ENCODE results near the gene PHETA1. TPM values are rescaled to one million over a fixed set of nuclear protein-coding genes. Genes with fewer than 3 reads are reported as not detected.
"Not testable (repeated sequence)": the region's sequence is repeated elsewhere in the genome, so short reads cannot be mapped to it uniquely, and the experiment has no call there.

PHETA1 gene
- total RNA-seq, 1 donor from 2014 or later: 14.9 TPM

DNA sequence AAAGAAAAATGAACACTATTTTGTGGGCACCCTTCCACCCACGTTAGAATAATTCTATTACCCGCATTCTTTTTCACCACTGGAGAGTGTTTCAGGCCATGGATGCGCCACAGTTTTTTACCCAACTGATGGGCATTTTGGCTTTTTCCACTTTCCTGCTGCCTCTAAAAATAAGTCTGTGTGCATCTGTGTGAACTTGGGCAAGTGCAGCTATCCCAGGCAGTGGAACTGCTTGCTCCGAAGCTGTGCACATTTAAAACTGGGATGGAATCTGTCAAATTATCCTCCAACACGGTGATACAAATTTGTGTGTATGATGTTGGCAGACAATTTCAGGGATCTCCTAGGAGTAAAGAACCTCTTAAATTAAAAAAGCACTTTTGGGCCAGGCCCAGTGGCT lies 31.5 kb downstream of the PHETA1 start:
- no peak overlapping the region for H3K27ac ChIP-seq (ENCODE audit: low read depth, low read length)
- no peak overlapping the region for H3K9ac ChIP-seq (ENCODE audit: low read length)
- H3K36me3 ChIP-seq (ENCODE audit: insufficient read depth, low read length): no peaks in the 10 kb centered on the region
- no peaks in the 10 kb centered on the region for H4K20me1 ChIP-seq (ENCODE audit: insufficient read depth, low read length)
- FAIRE-seq: no peak
- H3K4me3 ChIP-seq (ENCODE audit: insufficient read depth, low read depth, low read length): no peak overlapping the region
- Mint-ChIP-seq H3K9me3 (ENCODE audit: unreplicated experiment) (no peaks in the 10 kb centered on the region), H3K27me3 (ENCODE audit: low read depth, unreplicated experiment) (peaks cover 5% of the 10 kb centered on the region), H3K36me3 (ENCODE audit: low read depth, unreplicated experiment) (no peaks in the 10 kb centered on the region), H3K4me3 (ENCODE audit: unreplicated experiment) (no peak overlapping the region), H3K27ac (ENCODE audit: unreplicated experiment) (no peak overlapping the region), H3K4me1 (ENCODE audit: low read depth, unreplicated experiment) (no peaks in the 10 kb centered on the region)
- H3K4me2 ChIP-seq (ENCODE audit: low read length): no peak overlapping the region
- TF ChIP-seq, protein P1, sequence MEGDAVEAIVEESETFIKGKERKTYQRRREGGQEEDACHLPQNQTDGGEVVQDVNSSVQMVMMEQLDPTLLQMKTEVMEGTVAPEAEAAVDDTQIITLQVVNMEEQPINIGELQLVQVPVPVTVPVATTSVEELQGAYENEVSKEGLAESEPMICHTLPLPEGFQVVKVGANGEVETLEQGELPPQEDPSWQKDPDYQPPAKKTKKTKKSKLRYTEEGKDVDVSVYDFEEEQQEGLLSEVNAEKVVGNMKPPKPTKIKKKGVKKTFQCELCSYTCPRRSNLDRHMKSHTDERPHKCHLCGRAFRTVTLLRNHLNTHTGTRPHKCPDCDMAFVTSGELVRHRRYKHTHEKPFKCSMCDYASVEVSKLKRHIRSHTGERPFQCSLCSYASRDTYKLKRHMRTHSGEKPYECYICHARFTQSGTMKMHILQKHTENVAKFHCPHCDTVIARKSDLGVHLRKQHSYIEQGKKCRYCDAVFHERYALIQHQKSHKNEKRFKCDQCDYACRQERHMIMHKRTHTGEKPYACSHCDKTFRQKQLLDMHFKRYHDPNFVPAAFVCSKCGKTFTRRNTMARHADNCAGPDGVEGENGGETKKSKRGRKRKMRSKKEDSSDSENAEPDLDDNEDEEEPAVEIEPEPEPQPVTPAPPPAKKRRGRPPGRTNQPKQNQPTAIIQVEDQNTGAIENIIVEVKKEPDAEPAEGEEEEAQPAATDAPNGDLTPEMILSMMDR (IDR thresholded peaks at IDR 0.05; ENCODE audit: insufficient read depth, low read depth, low read length): no peak
- TF ChIP-seq EZH2 (IDR thresholded peaks at IDR 0.05; ENCODE audit: insufficient read depth, low read length): no peak
- H3K9me3 ChIP-seq (ENCODE audit: insufficient read depth, low read depth, low read length): no peaks in the 10 kb centered on the region
- H3K27me3 ChIP-seq (ENCODE audit: insufficient read depth, low read length): peaks cover 7% of the 10 kb centered on the region
- no peaks in the 10 kb centered on the region for H3K4me1 ChIP-seq (ENCODE audit: insufficient read depth, low read length)
- no peaks in the 10 kb centered on the region for H3K79me2 ChIP-seq (ENCODE audit: insufficient read depth, low read length)
- H2AFZ ChIP-seq (ENCODE audit: low read depth, low read length): no peak overlapping the region
- DNase-seq (ENCODE audit: low read depth): no peak

- H3K79me2 ChIP-seq (ENCODE audit: insufficient read depth, low read length); H3K36me3 ChIP-seq (ENCODE audit: insufficient read depth, low read length); H3K27me3 Mint-ChIP-seq (ENCODE audit: low read depth, unreplicated experiment); H3K4me2 ChIP-seq (ENCODE audit: low read length); FAIRE-seq; H3K4me3 Mint-ChIP-seq (ENCODE audit: unreplicated experiment); H4K20me1 ChIP-seq (ENCODE audit: insufficient read depth, low read length); H3K27ac Mint-ChIP-seq (ENCODE audit: unreplicated experiment); H2AFZ ChIP-seq (ENCODE audit: low read depth, low read length); H3K27ac ChIP-seq (ENCODE audit: low read depth, low read length); DNase-seq (ENCODE audit: low read depth); H3K27me3 ChIP-seq (ENCODE audit: insufficient read depth, low read length); H3K4me3 ChIP-seq (ENCODE audit: insufficient read depth, low read depth, low read length); H3K9me3 ChIP-seq (ENCODE audit: insufficient read depth, low read depth, low read length); H3K4me1 Mint-ChIP-seq (ENCODE audit: low read depth, unreplicated experiment); H3K4me1 ChIP-seq (ENCODE audit: insufficient read depth, low read length); H3K36me3 Mint-ChIP-seq (ENCODE audit: low read depth, unreplicated experiment); H3K9ac ChIP-seq (ENCODE audit: low read length); H3K9me3 Mint-ChIP-seq (ENCODE audit: unreplicated experiment): not testable (repeated sequence)
Observed at GRCh38 chr12:111336411-111336810, 32.5 kb downstream of the PHETA1 start.

DNA sequence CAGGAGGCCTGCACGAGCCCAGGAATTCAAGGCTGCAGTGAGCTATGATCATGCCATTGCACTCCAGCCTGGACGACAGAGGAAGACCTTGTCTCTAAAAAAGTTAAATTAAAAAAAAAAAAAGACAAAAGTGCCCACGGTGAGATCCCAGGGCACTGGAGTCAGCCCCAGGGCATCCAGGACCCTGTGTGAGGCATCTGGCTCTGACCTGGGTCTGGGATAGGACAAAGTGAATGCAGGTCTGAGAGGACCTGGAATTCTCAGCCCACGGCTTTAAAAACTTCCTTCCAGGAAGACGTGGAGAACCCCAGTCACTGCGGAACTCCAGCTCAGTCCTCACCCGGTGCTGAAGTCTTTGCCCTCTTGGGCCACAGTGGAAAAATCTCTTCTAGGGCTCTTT lies 33.1 kb downstream of the PHETA1 start:
- no peak overlapping the region for H3K4me3 Mint-ChIP-seq (ENCODE audit: unreplicated experiment)
- H3K27ac Mint-ChIP-seq (ENCODE audit: unreplicated experiment): no peak overlapping the region
- no peaks in the 10 kb centered on the region for H4K20me1 ChIP-seq (ENCODE audit: insufficient read depth, low read length)
- TF ChIP-seq EZH2 (IDR thresholded peaks at IDR 0.05; ENCODE audit: insufficient read depth, low read length): no peak
- H3K4me2 ChIP-seq (ENCODE audit: low read length): no peak overlapping the region
- no peak overlapping the region for H3K4me3 ChIP-seq (ENCODE audit: insufficient read depth, low read depth, low read length)
- H3K9ac ChIP-seq (ENCODE audit: low read length): no peak overlapping the region
- H3K9me3 ChIP-seq (ENCODE audit: insufficient read depth, low read depth, low read length): no peaks in the 10 kb centered on the region
- H3K36me3 ChIP-seq (ENCODE audit: insufficient read depth, low read length): no peaks in the 10 kb centered on the region
- H3K27me3 Mint-ChIP-seq (ENCODE audit: low read depth, unreplicated experiment): peaks cover 5% of the 10 kb centered on the region
- H3K4me1 Mint-ChIP-seq (ENCODE audit: low read depth, unreplicated experiment): no peaks in the 10 kb centered on the region
- DNase-seq (ENCODE audit: low read depth) (no peak), FAIRE-seq (no peak)
- peaks cover 7% of the 10 kb centered on the region for H3K27me3 ChIP-seq (ENCODE audit: insufficient read depth, low read length)
- H3K4me1 ChIP-seq (ENCODE audit: insufficient read depth, low read length): no peaks in the 10 kb centered on the region
- H2AFZ ChIP-seq (ENCODE audit: low read depth, low read length): no peak overlapping the region
- H3K9me3 Mint-ChIP-seq (ENCODE audit: unreplicated experiment): no peaks in the 10 kb centered on the region
- no peak overlapping the region for H3K27ac ChIP-seq (ENCODE audit: low read depth, low read length)
- H3K36me3 Mint-ChIP-seq (ENCODE audit: low read depth, unreplicated experiment): no peaks in the 10 kb centered on the region
- H3K79me2 ChIP-seq (ENCODE audit: insufficient read depth, low read length): no peaks in the 10 kb centered on the region

DNA sequence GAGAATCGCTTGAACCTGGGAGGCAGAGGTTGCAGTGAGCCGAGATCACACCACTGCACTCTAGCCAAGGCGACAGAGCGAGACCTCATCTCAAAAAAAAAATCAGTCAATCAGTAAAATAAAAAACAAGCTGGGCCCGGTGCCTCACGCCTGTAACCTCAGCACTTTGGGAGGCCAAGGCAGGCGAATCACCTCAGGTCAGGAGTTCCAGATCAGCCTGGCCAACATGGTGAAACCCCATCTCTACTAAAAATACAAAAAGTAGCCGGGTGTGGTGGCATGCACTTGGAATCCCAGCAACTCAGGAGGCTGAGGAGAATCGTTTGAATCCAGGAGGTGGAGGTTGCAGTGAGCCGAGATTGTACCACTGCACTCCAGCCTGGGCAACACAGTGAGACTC lies 33.6 kb downstream of the PHETA1 start:
- H3K36me3 Mint-ChIP-seq (ENCODE audit: low read depth, unreplicated experiment); H3K27ac ChIP-seq (ENCODE audit: low read depth, low read length); H3K4me1 ChIP-seq (ENCODE audit: insufficient read depth, low read length); H3K27me3 ChIP-seq (ENCODE audit: insufficient read depth, low read length); H3K36me3 ChIP-seq (ENCODE audit: insufficient read depth, low read length); H3K79me2 ChIP-seq (ENCODE audit: insufficient read depth, low read length); H3K4me3 Mint-ChIP-seq (ENCODE audit: unreplicated experiment); FAIRE-seq; H3K4me3 ChIP-seq (ENCODE audit: insufficient read depth, low read depth, low read length); DNase-seq (ENCODE audit: low read depth); H3K9me3 ChIP-seq (ENCODE audit: insufficient read depth, low read depth, low read length); H3K9me3 Mint-ChIP-seq (ENCODE audit: unreplicated experiment); H3K4me2 ChIP-seq (ENCODE audit: low read length); H2AFZ ChIP-seq (ENCODE audit: low read depth, low read length); H4K20me1 ChIP-seq (ENCODE audit: insufficient read depth, low read length); H3K27me3 Mint-ChIP-seq (ENCODE audit: low read depth, unreplicated experiment); H3K4me1 Mint-ChIP-seq (ENCODE audit: low read depth, unreplicated experiment); H3K9ac ChIP-seq (ENCODE audit: low read length); H3K27ac Mint-ChIP-seq (ENCODE audit: unreplicated experiment): not testable (repeated sequence)
